GM21737 (cell line): ENCODE results near the gene VDR.

Experiments used
- ATAC-seq: cut with Tn5 transposase; IDR thresholded peaks from one replicate; pipeline ENCODE4 v1.9.1; 2021; ENCODE audit warnings: mild to moderate bottlenecking, moderate library complexity; ENCODE audit not compliant: unreplicated experiment

The VDR gene

DNA sequence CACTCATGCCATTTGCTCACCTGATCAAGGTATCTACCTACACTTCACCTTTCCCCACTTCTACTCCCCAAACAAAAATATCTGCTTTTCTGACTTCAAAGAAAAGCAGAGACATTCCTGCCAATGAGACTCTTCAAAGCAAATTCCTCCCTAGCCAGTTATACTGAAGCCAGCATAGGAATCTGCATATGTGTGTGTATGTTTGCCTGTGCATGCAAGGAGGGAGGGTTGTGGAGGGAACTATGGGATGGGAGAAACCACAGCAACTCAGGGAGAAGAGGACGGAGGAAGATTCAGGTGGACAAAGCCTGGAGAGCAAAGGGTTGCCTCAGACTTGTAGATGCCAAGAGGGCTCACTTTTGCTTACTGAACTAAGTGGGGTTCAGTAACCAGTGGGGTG, 26.4 kb upstream of the VDR start:
- no peak for ATAC-seq

DNA sequence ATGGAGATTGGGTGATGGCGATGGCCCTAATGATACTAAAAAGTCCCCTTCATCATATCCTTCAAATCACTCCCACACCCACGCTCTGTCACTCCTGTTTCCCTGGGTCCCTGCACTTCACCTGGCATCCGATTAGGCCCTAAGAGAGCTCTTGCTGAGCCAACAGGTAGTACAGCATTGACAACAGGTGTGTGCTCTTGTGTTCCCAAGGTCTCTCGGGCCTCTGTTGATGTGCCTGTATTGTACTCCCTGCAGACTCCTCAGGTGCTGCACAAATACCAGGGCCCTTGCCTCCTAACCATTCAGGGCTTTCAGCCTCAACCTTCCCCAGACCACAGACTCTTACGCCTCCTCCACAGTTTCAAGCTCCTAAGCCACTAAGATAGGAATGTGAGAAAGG, 25.8 kb upstream of the VDR start:
- ATAC-seq: no peak

DNA sequence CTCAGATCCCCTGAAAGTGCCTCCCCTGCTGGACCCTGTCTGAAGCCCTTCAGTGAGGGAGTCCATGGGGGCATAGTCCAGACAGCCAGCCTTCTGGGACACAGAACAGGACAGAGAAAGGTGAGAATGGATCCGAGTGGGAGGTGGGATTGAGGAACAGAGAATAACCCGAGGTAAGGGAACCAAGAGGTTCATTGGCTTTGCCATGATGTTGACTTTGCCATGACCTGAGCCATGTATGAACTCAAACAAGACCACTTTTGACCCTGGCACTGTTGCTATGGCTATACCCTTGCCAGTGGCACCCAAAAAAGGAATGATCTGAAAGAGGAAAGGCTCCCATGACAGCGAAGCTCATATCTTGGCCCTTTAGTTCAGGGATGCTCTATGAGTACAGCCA, 22.6 kb upstream of the VDR start:
- ATAC-seq: no peak

DNA sequence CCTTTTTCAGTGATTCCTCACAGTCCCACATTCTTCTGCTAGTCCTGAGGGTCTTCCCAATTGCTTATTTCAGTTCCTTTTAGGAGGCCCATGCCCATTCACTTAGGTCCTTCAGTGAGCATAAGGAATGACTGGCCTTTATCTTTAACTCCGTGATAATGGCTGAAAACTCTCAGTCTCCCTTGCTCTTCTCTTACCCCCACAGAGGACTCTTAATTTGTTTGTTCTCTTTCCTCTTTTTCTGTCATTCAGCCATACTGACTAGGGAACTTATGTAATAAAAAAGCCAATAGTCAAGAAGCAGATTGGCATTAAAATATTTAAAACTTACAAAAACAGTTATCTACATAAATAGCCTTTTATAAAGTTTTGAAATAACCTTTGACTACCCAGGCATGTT, 17.1 kb upstream of the VDR start:
- ATAC-seq: no peak

DNA sequence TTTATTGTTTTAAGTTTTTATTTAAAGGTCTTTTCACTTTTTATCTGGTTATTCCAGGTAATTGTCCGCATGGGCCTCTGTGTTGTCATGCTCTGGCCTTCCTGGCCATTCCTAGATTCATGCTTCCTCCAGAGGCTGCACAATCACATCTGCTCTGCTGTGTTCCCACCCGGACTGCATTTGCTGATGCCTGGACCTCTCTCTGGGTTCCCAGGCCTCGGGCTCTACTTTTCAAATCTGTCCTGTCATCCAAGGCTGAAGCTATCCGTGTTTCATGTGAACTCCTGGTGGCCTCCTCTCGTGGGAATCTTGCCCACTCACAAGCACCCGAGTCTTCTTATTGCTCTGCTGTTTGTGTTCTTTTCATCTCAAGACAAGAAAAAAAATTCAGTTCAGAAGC, 16.1 kb upstream of the VDR start:
- no peak for ATAC-seq

DNA sequence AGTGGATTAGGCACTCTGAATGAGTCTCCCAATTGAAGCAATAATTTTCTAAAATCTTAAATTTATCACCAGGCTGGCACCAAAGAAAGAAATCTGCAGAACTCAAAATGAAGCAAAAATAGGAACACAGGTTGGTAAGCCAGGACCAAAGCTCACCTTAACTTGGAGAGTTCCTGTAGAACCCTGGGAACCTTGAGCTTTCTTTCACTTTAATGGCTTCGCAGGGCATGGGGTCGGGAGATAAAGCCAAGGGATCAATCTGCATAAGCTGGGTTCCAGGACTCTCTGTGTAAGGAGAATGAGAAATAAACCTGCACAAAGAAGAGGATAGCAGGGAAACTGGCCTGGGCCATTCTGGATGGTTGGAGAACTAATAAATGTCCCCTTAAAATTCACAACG, 8.3 kb upstream of the VDR start:
- no peak for ATAC-seq

DNA sequence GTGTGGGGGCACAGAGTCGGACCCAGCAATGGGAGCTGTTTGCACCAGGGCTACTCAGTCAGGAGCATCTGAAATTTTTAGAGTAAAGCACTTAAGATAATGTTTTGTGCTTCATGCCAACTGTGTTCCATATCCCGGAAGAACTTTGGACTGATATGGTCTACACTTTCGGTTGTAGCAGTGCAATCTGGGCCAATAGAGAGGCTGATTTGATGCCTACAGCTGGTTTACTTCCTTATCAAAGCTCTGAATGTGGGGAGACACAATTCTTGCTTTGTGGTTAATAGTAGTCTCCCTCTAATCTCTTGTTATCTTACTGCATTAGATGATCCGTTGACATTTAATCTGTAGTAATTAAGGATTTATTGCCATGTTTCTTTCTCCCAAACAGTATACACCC, 7.8 kb upstream of the VDR start:
- no peak for ATAC-seq

DNA sequence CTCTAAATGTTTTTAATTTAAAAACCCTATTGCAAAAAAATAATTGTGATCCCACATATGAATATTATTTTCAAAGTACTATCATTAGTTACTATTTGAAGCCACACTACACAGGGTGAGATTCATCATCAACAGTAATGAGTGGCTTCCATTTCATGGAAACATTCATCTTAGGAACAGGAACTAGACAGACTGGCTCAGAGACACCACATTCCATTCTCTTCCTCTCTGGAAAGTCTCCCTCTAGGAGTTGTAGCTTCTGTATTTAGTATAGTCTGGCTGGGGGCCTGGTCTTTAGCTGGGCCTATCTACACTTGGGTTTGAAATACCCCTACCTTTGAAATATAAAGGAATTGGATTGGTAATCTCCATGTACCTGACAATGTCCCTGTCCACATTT, 6.2 kb upstream of the VDR start:
- no peak for ATAC-seq

DNA sequence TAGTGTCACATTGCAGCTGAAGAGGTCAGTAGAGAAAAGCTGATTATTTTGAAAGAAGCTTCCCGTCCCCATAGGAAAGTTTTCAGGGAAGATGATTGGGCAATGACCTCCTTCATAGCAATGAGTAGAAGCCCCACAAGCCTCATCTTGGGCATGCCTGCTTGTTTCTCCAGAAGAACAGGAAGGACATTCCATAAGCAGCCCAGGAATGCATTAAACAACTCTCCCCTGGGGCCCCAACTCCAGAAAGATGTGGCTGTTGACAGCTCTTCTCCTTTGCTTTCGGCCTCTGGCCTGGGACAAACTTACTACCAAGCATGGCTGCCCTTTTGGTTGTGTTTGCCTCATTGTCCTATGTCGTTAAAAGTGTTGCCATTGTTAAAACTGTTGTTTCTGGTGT, 5.7 kb upstream of the VDR start:
- no peak for ATAC-seq

DNA sequence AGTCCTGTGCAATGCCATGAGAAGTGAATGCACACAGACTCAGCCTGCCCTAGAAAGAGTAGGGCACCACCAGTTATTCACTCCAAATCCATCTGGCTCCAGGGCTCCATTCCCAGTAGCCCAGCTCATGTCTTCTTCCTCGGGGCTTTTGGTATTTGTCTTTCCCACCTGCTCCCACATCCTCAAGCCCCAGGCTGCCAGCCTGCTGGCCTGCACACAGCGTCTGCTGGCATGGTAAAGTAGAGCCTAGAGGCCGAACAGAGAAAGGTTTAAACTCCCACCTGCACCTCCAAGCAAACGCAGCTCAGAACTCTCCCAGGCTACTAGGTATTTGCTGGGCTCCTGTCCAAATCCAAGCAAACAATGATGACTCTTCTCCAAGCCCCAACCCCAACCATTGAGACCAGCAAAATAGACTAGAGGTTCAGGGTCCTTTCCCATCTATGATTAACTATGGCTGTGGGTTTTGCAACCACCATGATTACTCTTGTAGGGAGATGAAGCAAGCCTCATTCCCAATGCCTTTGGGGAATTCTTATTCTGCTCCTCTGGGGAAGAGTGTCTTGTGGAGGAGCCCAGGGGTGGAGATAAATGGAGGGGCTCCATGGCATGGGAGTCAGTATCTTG, 5.2 kb upstream of the VDR start:
- no peak for ATAC-seq

DNA sequence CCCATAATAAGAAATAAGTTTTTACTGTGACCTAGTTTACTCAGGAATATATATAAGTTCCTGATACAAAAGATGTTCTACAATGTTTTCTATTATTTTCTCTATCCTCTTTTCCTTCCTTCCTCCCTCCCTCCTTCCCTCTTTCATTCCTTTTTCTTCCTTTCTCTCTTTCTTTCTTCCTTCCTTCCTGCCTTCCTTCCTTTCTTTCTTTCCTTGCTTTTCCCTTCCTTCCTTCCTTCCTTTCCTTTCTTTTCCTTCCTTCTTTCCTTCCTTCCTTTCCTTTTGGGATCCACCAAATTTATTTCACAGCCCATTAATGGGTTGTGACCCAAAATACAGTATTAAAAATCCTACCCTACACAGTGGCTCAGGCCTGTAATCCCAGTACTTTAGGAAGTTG, 3.9 kb upstream of the VDR start:
- no peak for ATAC-seq

DNA sequence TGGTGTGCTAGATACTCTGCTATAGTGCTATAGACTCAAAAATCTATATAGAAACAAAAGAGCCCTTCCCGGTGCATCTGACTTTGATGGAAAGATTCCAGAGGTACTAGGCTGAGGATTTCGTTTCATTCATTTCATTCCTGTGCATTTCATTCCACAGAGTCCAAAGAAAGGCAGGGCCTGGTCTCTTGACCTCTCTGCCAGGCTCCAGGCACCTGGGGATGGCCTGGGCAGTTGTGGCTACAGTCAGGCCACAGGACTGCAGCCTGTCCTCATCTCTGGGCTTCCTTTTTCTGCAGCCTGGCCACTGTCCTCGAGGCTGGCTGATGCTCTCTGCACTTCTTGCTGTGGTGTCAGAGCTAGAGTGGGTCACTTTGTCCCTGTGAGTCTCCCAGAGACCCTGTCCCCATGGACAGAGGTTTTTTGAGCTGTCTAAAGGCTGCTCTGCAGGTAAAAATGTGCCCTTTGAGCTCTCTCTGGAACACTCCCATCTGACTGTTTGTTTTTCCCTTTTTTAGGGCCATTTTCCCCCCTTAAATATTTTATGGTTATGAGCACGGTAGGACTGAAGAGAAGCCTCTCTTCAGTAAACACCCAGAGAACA, 3.2 kb upstream of the VDR start:
- ATAC-seq: no peak

DNA sequence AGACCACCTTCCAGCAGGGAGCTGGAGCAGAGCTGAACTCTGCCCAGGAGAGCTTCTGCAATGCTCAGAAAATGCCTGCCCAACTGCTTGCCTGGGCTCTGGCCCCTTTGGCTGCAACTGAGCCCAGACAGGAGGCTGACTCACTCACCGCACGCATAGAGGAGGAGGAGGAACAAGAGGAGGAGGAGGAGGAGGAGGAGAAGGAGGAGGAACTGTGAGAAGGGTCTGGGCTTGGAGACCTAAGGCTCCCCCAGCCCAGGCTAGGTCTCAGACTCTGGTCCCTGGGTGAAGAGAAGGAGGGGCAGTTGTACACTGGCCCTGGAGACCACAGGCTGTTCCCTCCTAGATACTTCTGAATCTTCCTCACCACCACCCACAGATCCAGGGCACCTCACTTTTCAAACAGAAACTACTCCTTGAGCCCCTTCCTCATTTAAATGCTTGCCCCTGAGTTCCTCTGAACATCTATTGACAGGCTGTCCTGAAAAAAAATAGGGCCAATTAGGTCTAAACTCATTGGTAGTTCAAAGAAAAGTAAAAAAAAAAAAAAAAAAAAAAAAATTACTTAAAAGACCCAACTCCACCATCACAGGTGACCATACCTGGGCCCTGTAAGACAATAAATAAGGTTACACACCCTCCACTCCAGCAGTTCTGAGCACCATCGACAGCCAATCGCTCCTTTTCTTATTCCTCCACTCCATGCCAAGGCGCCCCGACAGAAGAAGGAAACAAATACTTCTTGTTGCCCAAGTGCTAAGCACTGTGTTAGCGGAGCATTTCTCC, 674 bp downstream of the VDR start:
- ATAC-seq: no peak

DNA sequence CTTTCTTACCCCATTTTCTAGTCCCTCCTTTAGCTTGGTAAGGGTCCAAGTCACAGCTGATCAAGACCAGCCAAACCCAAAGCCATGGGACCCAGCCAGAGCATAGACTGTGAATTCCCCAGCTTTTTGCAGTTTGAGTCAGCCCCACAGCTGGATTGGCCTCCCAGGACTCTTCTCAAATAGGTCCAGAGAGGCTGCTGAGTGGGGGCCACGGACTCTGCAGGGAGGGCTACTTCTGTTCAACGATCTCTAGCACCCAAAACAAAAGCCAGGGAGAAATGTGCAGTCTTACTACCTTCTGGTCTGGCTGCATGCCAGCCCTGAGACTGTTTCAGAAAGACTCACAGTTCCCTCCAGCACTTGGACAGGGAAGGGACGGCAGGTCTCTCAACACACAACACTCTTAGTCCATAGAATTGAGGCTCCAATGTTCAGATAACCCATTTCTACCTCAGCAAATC, 1.6 kb downstream of the VDR start:
- no peak for ATAC-seq

DNA sequence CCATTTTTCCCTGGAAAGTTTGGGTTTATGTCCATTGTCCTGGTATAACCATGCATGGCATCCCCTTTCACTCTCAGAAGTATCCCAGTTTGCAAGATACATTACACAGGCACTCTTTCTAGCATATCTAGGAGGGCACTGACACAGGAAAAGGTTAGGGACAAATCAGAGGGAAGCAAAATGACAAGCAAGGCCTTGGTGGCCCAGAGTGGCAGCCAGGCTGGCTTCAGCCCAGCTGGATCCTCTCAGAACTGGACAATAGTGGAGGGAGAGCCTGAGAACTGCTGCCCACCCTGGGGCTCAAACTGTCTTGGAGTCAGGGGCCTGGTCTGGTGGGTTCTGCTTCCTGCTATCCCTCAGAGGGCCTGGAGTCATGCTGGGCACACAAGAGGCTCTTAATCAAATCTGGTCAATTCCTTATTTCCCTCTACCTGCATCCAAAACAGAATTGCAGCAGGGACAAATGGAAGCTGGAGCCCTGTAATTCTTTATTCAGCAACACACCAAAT, 2.6 kb downstream of the VDR start:
- ATAC-seq: no peak

DNA sequence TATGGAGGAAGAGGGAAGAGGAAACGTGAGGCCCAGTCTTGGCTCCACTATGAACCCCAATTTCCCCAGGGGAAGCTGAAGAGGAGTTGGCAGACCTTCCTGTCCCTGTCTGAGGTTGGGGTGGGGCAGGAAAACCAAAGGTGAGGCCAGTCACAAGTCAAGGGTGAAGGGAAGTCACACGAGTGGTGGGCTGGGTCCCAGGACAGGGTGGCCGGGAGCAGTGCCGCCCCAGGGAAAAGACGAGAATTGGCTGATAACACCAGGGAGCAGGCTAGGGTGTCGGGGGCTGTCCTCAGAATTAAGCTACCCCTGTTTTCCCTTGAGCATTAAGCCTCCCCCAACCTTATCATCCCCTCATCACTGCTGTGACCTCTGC, 3.1 kb downstream of the VDR start:
- no peak for ATAC-seq

DNA sequence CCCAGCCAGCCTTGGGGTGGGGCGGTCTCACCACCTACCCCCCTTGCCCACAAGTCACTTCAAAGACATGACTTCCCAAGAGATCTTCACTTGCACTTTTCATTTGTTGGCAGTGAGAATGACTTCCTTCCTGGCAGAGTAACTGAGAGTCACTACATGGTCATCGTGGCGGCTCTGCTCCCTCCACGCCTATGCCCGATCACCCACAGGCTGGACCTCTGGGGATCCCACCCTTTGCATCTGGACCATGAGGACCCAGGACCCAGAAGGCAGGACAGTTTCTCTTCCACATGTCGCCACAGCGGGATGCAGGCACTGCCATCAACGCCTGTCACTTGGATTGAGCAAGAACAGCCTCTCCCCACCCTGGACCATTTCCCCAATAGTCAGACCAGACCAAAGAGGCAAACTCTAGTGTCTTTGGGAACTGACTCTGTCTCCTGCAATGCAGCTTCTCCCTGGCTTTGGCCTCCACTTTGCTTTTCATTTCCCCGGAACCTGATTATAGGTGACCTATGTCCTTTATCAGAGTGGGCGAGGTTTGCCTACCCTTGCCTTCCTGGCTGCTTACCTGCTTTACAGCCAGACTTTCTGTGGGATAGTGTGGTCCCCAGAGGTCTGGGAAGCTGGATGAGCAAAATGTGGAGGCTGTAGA, 3.6 kb downstream of the VDR start:
- no peak for ATAC-seq

DNA sequence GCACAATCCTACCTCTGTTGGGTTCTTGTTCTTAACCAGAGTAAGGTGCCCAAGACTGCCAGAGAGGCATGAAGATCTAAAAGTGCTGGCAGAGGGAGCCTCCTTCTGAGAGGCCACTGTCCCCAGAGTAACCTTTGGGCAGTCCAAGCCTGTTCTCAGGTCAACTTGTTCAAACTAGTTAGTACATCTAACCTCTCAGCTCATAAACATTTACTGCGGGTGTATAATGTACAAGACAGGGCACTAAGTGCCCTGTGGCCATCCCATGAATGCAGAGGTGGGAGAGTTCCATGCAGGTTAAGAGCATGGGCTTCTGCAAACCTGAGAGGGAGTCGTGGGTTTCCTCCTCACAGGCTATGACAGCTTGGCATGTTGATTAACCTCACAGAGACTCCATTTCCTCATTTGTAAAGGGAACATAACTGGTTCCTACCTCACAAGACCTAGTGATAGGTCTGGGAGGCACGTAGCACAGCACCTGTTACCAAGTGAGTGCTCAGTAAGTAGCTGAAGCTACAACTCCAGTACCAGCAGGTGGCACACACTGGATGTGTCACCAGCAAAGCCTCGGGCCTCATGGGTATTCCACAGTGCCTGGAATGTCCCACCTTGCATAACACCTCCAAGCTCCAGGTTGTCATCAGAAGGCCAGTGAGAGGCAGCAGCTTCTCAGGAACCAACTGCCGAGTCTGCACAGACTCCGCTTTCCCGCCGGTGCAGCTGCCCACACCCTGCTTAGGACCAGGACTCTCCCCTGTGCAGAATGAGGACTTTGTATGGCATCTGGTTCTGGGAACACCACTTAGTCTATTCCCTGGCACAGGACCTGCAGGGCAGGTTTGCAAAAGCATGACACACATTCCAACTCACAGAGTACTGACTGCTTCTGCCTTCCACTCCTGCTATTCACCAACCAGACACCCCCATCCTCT, 4.4 kb downstream of the VDR start:
- ATAC-seq: no peak

DNA sequence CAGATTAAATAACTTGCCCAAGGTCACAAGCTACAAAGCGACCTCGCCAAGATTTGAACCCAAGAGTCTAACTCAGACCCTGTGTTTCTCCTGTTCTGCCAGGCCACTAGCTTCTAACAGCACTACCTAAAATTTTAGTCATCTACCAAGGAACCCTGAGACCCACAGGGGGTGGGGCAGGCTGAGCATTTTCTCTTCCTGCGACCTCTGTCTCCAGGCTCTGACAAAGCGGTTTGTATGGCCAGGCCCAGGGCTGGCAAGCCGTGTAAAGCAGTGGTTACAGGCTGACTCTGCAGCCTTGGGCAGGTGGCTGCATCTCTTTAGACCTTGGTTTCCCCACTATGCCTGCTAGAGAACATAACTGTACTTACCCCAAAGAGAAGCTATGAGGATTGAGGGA, 5.3 kb downstream of the VDR start:
- ATAC-seq: no peak

DNA sequence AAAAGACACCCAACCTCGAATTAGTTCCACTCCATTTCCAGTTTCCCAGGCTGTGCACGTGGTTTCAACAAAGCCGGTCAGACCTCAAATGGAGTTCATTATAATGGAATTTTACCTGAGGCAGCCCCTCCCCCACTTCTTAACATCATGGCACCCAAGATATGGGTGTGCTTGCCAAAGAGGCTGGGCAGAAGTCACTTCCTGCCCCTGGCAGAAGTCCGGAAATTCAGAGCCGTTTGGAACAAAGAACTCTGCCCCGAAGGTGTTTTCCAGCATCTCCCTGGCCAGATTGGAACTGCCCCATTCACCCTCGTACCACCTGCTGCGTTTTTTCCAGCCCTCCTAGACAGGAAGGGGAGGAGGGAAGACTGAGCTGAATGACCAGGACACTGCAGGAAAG, 8.2 kb downstream of the VDR start:
- ATAC-seq: no peak

DNA sequence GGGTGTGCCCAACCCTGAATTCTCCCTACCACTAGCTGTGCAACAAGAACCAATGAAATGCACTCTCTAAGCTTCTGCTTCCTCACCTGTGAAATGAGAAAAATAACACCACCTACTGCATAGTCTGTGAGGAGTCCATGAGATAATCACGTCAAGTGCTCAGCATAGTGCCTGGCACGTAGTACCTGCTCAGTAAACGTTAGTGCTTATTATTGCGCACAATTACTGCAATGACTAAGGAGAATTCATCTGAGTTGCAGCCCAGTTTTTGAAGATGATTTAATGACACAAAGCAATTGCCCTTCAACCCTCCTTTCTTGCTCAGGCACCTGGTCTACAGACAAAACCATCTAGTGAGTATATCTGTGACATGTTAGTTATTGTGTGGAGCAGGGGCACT, 8.8 kb downstream of the VDR start:
- ATAC-seq: no peak
